ENCODE data around the gene OGFRL1.

- no peak for TF ChIP-seq CTCF (IDR thresholded peaks at IDR 0.05; ENCODE audit: poor library complexity, severe bottlenecking)
- TF ChIP-seq POLR2AphosphoS5 (IDR thresholded peaks at IDR 0.05) = no peak
- no peak for TF ChIP-seq EZH2 (IDR thresholded peaks at IDR 0.05; ENCODE audit: borderline replicate concordance, insufficient read depth, low read length, poor library complexity, severe bottlenecking)
- no peak for TF ChIP-seq EP300 (conservative IDR thresholded peaks at IDR 0.05; ENCODE audit: poor library complexity, severe bottlenecking)
- TF ChIP-seq TAF1 (IDR thresholded peaks at IDR 0.05; ENCODE audit: low read depth) = no peak
- no peak for TF ChIP-seq REST (IDR thresholded peaks at IDR 0.05; ENCODE audit: borderline replicate concordance)
These were observed 46.9 kb downstream of the OGFRL1 start for GRCh38 chr6:71335544-71335943.
